ENCODE data around the gene PPIH. TPM values are rescaled to one million over a fixed set of nuclear protein-coding genes. Genes with fewer than 3 reads are reported as not detected.
A peak's percentile ranks its signal among the peaks of the same experiment; 100 is the strongest.

PPIH gene
- total and polyA plus RNA-seq, 10 donors: 34.2 to 72.3 (median 43.3) TPM

DNA sequence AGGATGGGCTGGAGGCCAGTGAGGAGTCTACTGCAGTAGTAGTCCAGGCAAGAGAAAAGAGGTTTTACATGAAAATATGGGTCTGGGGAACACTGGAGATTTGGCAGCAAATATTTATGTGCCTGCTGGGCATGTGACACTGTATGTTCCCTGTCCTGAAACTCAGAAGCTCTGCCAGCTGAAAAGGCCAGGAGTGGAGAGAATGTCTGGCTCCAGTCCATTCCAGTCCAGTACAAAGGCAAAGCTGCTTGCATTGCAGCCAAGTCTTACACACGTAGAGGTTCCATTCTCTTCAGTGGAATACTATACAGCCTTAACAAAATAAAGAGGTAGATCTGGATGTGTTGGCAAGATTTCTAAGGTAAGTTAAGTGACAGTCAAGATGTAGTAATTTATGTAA, 16.5 kb downstream of the PPIH start:
- H3K4me1 ChIP-seq: peaks cover 0 to 10% (median 0%) of the 10 kb centered on the region in 6 donors
- H3K36me3 ChIP-seq: peaks cover 0 to 76% (median 45%) of the 10 kb centered on the region in 6 donors
- 48 to 90% (median 79%) methylated on average over 1 of the region's 1 CpG for WGBS, 5 donors
- H3K27ac ChIP-seq: peak overlapping the region in 5 of 8 donors; percentile 19 to 48 (median 38)
- no peak for TF ChIP-seq POLR2A (IDR thresholded peaks at IDR 0.05)
- no peak for TF ChIP-seq POLR2AphosphoS5 (IDR thresholded peaks at IDR 0.05)
- TF ChIP-seq, protein P1, sequence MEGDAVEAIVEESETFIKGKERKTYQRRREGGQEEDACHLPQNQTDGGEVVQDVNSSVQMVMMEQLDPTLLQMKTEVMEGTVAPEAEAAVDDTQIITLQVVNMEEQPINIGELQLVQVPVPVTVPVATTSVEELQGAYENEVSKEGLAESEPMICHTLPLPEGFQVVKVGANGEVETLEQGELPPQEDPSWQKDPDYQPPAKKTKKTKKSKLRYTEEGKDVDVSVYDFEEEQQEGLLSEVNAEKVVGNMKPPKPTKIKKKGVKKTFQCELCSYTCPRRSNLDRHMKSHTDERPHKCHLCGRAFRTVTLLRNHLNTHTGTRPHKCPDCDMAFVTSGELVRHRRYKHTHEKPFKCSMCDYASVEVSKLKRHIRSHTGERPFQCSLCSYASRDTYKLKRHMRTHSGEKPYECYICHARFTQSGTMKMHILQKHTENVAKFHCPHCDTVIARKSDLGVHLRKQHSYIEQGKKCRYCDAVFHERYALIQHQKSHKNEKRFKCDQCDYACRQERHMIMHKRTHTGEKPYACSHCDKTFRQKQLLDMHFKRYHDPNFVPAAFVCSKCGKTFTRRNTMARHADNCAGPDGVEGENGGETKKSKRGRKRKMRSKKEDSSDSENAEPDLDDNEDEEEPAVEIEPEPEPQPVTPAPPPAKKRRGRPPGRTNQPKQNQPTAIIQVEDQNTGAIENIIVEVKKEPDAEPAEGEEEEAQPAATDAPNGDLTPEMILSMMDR (IDR thresholded peaks at IDR 0.05 in 8 of 11, conservative IDR thresholded peaks at IDR 0.05 in 3 of 11): no peak
- H3K27me3 ChIP-seq (replicated peaks in 1 of 7): no peaks in the 10 kb centered on the region
- no peaks in the 10 kb centered on the region for H3K9me3 ChIP-seq
- intact Hi-C loops (cut with DNase I; ENCODE audit: low total_unique reads): no loop called here
- no peak for DNase-seq
- no peak overlapping the region for H3K4me3 ChIP-seq

DNA sequence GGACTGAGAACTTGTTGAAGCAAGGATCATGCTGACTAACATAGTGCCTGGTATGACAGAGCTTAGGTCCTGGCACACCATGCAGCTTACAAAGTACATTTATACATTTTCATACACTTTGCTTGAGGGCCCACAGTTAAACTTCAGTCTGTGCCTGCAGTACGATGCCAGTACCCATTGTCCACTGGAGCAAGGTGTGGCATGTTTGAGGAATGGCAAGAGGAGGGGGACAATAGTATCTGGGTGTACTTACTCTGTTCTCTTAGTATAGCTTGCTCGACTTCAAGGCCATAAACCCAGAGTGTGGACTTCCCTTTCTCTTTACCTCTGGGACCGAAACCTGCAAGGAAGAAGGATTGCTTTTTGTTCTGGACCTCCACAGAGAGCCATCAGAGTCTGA, 17.2 kb downstream of the PPIH start:
- 86 to 92% (median 89%) methylated on average over 3 of the region's 3 CpGs for WGBS, 5 donors
- peaks cover 0 to 68% (median 38%) of the 10 kb centered on the region in 6 donors for H3K36me3 ChIP-seq
- intact Hi-C loops (cut with DNase I; ENCODE audit: low total_unique reads): no loop called here
- no peak for DNase-seq
- H3K9me3 ChIP-seq: no peaks in the 10 kb centered on the region
- no peaks in the 10 kb centered on the region for H3K27me3 ChIP-seq (replicated peaks in 1 of 7)
- H3K4me3 ChIP-seq: no peak overlapping the region
- H3K4me1 ChIP-seq: peaks cover 0 to 17% (median 5%) of the 10 kb centered on the region in 6 donors
- H3K27ac ChIP-seq: no peak overlapping the region
- no peak for TF ChIP-seq POLR2AphosphoS5 (IDR thresholded peaks at IDR 0.05)
- TF ChIP-seq POLR2A (IDR thresholded peaks at IDR 0.05): no peak
- TF ChIP-seq, protein P1 (IDR thresholded peaks at IDR 0.05 in 8 of 11, conservative IDR thresholded peaks at IDR 0.05 in 3 of 11): no peak

DNA sequence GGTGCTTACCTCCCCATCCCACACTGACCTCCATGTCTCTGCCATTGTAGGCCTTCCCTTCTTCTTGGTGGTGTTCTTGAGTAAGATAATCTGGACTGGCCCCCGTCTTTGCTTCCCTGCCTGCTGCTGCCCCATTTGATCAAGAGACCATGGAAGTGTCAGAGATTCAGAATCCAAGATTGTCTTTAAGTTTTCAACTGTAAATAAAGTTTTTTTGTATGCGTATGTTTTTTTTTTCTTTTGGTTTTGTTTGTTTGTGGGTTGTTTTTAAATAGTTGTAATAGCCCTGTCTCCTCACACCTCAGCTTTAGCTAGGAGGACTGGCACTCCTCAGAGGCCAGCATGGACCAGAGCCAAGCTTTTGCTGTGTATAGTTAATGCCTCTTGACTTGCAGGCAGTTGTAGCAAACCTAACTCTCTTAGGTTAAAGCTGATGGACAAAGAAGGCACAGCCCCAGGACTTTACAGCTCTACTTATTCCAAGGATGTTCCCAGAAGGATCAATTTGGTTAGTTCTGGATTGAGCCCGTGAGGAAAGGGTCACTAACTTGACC, 18.4 kb downstream of the PPIH start:
- Histone ChIP-seq H3K4me3 (no peak overlapping the region), H3K36me3 (peaks cover 0 to 56% (median 30%) of the 10 kb centered on the region in 6 donors), H3K4me1 (peaks cover 9 to 28% (median 15%) of the 10 kb centered on the region in 6 donors), H3K27me3 (replicated peaks in 1 of 7) (no peaks in the 10 kb centered on the region), H3K9me3 (no peaks in the 10 kb centered on the region), H3K27ac (no peak overlapping the region)
- DNase-seq: no peak
- intact Hi-C loops (cut with DNase I; ENCODE audit: low total_unique reads): no loop called here
- TF ChIP-seq POLR2A (IDR thresholded peaks at IDR 0.05): no peak
- TF ChIP-seq POLR2AphosphoS5 (IDR thresholded peaks at IDR 0.05): no peak
- TF ChIP-seq, protein P1 (IDR thresholded peaks at IDR 0.05 in 8 of 11, conservative IDR thresholded peaks at IDR 0.05 in 3 of 11): no peak
- WGBS, 5 donors: 90 to 99% (median 95%) methylated on average over 3 of the region's 3 CpGs

DNA sequence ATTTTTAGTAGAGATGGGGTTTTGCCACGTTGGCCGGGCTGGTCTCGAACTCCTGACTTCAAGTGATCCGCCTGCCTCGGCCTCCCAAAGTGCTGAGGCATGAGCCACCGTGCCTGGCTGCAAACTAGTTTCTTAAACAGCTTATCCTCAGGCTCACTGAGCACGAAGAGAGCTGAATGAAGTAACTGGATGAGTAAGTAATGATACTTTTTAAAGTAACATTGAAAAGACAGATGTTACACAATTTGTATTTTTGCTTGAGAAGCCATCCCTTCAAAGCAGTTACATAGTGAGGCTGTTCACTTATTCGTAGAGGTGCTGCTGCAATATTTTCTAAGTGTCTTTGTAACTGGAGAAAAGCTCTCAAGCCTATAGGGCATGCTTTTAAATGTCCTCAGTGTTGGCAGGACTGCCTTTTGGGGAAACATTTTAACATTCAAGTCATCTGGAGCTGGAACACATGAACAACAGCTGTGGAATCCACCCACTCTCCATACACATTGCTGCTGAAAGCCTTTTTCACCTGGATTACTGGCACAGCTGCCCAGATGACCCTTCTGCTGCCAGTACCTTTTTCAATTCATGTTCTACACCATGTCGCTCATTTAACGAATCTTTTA, 21.3 kb downstream of the PPIH start:
- Histone ChIP-seq H3K9me3 (no peaks in the 10 kb centered on the region), H3K4me1 (peaks cover 19 to 41% (median 30%) of the 10 kb centered on the region in 6 donors), H3K27me3 (replicated peaks in 1 of 7) (no peaks in the 10 kb centered on the region), H3K4me3 (no peak overlapping the region), H3K27ac (no peak overlapping the region), H3K36me3 (peaks cover 0 to 35% (median 14%) of the 10 kb centered on the region in 6 donors)
- no peak for TF ChIP-seq POLR2A (IDR thresholded peaks at IDR 0.05)
- no peak for TF ChIP-seq POLR2AphosphoS5 (IDR thresholded peaks at IDR 0.05)
- TF ChIP-seq, protein P1 (IDR thresholded peaks at IDR 0.05 in 8 of 11, conservative IDR thresholded peaks at IDR 0.05 in 3 of 11): no peak
- 80 to 92% (median 89%) methylated on average over 10 of the region's 10 CpGs for WGBS, 5 donors
- DNase-seq: no peak
- intact Hi-C loops (cut with DNase I; ENCODE audit: low total_unique reads): no loop called here

Measured in spleen (tissue), 11 donors.